GM21717 (cell line): ENCODE results near the gene ITGBL1.

Source experiments
- ATAC-seq: cut with Tn5 transposase; IDR thresholded peaks from one replicate; pipeline ENCODE4 v1.9.1; 2021; ENCODE audit warnings: mild to moderate bottlenecking, moderate library complexity; ENCODE audit not compliant: unreplicated experiment

The ITGBL1 gene

GRCh38 chr13:101686003-101686402, 233.5 kb downstream of the ITGBL1 start:
- ATAC-seq: no peak

GRCh38 chr13:101690871-101691270, 238.4 kb downstream of the ITGBL1 start:
- ATAC-seq: no peak

DNA sequence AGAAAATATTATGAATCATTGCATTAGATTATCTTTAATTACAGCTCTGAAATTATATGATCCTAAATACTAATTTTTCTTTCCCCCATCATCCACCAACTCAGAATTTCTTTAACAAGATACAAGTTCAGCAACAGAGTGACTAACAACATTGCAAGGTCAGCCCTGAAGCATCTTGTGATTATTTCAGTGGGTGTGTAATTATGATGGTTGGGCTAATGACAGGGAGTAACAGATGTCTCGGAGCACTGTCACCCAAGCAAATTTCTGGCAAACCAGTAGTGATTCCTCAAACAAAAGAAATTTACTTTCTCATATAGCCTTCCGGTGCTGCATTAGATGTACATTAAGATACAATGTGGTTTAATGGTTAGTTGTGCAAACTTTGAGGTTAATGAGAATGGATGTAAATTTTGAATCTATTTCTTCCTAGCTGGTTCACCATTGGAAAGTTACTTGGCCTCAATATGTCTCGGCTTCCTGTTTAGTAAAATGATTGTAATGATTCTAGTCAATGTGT, 238.9 kb downstream of the ITGBL1 start:
- no peak for ATAC-seq

DNA sequence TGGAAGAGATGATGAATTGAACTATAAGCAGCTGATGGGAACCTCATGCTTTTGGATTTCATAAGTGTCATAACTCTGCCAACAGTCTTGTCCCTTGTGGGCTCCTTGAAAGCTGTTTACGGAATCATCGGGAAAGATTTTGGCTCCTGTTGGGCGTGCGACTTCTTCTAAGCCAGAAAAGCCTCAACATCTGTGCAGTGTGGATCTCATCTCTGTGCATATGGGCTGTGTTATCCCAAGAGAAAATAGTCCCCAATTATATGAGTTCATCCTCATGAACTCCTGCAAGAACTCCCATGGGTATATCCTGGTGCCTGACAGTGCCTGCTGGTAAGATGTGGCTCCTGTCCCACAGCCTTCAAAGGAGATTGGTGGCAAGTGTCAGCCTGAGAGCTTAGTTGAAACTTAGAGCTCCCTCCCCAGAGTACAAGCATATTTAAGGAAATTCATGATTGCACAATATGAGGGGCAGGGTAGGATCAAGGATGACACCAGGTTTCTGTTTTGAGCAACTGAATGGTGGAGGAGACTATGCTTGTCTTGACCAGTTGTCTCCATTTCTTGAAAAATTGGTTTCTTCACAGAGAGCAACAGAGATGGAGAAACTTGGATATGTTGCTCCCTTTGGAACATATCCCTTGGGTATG, 243.5 kb downstream of the ITGBL1 start:
- ATAC-seq: no peak

DNA sequence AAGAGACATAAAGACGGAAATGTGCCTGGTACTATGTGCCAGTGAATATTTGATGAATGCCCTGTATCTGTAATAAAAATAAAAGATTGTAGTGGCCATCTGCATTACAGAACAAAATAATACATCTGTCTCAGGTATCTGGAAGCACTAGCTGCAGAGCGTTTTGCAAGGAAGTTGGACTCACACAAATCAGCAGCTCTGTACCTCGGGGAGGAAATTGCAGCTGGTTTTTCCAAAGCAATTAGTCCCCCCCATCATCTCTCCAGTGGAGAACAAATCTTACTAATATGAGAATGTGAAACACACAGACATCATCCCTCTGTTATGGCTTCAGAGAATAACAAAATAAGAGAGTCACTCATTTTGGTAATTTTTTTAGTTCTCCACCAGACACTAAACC, 245.3 kb downstream of the ITGBL1 start:
- ATAC-seq: no peak

GRCh38 chr13:101698400-101698799, 245.9 kb downstream of the ITGBL1 start:
- ATAC-seq: no peak

- ATAC-seq: no peak
Observed at GRCh38 chr13:101700598-101700997, 248.1 kb downstream of the ITGBL1 start.

GRCh38 chr13:101703081-101703480, 250.6 kb downstream of the ITGBL1 start:
- ATAC-seq: no peak

GRCh38 chr13:101703838-101704237, 251.4 kb downstream of the ITGBL1 start:
- no peak for ATAC-seq

DNA sequence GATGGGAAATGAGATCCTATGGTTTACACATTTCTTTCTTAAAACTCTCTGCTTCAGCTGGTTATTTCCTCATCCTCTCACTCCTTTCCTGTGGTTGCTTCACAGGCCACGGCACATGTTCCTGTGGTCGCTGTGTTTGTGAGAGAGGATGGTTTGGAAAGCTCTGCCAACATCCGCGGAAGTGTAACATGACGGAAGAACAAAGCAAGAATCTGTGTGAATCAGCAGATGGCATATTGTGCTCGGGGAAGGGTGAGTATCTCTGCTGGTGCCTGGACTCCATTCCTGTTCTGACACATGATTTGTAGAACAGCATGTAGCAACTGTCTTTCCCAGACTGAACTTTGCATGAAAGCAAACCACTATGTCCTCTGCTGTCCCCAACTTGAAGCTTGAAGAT, 254.2 kb downstream of the ITGBL1 start:
- ATAC-seq: no peak

DNA sequence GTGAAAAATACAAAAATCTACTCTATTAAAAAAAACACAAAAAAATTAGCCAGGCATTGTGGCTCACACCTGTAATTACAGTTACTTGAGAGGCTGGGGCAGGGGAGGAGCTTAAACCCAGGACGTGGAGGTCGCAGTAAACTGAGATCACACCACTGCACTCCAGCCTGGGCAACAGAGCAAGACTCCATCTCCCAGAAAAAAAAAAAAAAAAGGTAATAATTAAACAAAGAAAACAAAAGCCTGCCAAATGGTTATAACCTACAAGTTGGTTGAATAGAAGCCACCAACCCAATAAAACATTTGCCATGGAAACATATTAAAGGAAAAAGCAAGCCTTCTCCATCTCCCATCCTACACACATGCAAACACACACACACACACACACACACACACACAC, 255.2 kb downstream of the ITGBL1 start:
- no peak for ATAC-seq

- ATAC-seq: no peak
Observed at GRCh38 chr13:101708115-101708514, 255.6 kb downstream of the ITGBL1 start.

- no peak for ATAC-seq
Observed at GRCh38 chr13:101709952-101710351, 257.5 kb downstream of the ITGBL1 start.

DNA sequence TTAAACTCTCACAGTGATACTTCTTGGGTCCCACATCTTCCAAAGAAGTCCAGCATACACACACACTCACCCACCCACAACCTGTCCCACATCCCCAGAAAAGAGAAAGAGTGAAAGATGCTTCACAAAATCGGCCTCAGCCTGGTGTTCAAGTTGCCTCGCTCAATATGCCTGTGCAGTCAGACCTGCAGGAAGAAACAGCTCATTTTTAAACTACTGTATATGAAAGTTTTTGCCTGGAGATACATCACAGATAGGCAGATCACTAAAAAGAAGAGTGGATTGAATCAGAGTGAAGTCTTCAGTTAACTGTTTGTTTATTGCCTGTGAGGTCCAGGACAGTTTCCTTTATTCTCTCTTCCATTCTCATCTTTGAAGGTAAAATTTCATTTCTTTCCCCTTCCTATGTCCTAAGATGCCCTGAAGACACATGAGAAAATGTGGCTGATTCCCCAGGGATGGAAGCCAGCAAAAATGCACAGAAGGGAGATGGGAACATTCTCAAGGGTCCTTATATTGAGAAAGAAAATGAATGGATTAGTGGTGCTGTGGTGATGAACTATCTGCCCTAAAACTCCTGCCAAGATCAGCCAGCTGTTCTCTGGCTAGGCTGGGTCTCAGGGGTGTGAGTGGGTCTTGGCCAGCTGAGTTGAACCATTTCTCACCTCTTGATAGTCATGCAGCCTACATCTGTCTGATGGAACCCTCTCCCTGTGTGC, 259.0 kb downstream of the ITGBL1 start:
- no peak for ATAC-seq

DNA sequence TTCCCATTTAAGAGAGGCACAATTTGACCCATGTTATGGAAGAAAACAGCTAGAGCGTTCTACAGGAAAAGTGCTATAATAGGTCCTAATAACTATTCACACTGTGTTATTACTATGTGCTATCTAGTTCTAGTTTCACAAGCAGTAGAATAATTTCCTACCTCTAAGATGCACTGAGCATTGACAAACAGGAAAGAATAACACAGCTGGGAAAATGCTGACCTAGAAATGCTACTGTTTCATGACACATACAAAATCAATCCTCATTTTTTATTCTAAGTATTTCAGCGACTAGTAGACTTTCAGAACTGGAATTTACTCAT, 259.5 kb downstream of the ITGBL1 start:
- ATAC-seq: no peak

DNA sequence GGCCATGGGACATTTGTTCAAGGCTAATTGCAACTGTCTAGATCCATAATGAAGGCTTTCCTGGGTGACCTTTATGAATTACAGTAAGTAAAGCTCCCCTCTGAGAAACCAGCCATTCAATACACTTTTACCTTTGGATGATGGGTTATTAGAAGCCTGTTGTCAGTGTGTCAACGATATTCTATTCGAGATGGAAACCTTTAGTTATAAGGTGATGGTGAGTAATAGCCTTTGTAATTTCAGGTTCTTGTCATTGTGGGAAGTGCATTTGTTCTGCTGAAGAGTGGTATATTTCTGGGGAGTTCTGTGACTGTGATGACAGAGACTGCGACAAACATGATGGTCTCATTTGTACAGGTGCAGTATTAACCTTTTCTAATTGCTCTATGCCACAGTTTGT, 261.7 kb downstream of the ITGBL1 start:
- no peak for ATAC-seq

- no peak for ATAC-seq
Observed at GRCh38 chr13:101717353-101717752, 264.9 kb downstream of the ITGBL1 start.

- no peak for ATAC-seq
Observed at GRCh38 chr13:101718496-101718895, 266.0 kb downstream of the ITGBL1 start.

GRCh38 chr13:101726681-101727080, 274.2 kb downstream of the ITGBL1 start:
- ATAC-seq: no peak

GRCh38 chr13:101727118-101727517, 274.6 kb downstream of the ITGBL1 start:
- no peak for ATAC-seq

DNA sequence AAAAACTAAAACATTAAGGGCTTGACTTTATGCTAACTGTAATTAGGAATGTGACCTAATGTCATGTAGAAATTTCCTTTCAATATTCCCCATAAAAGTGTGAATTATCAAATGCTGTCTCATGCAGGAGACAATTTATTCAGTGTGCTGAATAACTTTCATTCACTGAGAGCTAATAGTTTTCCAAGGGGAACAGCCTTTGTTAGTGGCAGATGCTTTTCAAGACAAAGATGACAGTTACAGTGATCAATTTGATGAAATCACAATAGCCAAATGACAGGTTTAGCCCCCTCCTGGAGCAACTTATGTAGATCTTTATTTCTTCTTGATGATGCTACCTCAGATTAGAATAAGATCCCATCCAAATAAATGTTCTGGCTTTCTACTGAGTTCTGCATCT, 275.5 kb downstream of the ITGBL1 start:
- no peak for ATAC-seq

DNA sequence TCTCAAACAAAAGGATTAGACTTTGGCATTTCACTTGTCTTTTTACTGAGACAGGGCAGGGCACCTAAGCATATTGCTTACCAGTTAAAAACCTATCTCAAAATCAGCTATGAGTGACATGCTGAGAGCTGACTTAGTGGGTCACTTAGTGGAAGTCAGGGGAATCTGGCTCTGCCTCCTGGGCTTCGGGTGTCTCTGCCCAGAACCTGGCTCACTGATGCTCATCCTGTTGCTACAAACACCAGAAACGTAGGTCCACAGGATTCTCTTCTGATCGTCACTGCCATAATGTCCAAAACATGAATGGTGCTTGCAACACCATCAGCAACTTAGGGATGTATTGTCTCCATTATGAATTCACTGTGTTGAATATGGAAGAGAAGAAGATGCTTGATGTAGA, 276.1 kb downstream of the ITGBL1 start:
- ATAC-seq: no peak
